Measurements from ENCODE around the gene DGKI. TPM values are rescaled to one million over a fixed set of nuclear protein-coding genes. Genes with fewer than 3 reads are reported as not detected.

DGKI gene
- total and polyA plus RNA-seq, 9 of the 15 experiments (the other 6 are each of a cell fraction or from before 2014, with no cell fraction given), result 0.11 to 0.54 (median 0.15) TPM; not detected in 5

DNA sequence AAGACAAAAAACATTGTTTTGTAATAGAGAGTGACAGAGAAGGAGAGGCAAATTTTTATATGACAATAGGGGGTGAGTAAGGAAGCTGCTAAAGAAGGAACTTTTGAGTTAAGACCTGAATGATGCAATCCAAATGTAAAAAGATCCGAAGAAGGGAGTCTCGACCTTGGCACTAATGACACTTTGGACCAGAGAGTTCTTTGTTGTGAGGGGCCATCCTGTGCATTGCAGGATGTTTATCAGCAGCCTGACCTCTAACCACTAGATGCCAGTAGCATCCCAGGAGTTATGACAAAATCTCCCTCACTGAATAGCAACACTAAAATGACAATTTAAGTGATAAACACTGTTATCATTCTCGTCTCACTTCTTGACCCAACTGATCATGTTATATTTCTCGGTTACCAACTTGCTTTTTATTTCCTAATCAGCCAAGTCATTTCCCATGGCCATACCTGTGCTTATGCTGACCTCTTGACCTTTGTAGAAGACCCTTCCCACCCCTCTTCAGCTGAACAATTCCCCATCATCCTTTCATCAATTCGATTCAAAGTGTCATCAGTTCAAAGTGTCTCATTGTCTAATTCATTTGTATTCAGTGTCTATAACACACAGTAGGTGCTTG, 30.0 kb downstream of the DGKI start (continued):
- TF ChIP-seq ZNF75A (CRISPR knock-in tag; IDR thresholded peaks at IDR 0.05), result no peak

DNA sequence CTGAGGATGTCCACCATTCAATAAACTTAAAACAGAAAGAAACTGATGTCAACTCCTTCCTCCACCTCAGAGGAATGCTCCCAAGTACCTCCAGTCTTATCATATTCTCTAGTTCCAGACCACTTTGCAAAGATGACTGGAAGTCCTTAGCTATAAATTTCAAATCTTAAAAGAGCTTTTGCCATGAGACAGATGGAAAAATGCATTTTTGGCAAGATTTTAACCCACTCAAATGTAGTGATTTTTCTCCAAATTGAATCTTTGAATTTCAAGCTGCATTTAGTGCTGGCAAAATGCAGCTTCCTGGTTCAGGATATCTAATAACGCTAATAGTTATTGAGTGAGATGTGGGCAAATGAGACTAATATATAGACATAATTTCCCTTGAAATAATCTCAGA, 33.2 kb downstream of the DGKI start:
- WGBS (ENCODE audit: insufficient coverage, low coverage, missing lambda C conversion rate), result 0% methylated on average over 1 of the region's 1 CpG
- TF ChIP-seq, protein P1, sequence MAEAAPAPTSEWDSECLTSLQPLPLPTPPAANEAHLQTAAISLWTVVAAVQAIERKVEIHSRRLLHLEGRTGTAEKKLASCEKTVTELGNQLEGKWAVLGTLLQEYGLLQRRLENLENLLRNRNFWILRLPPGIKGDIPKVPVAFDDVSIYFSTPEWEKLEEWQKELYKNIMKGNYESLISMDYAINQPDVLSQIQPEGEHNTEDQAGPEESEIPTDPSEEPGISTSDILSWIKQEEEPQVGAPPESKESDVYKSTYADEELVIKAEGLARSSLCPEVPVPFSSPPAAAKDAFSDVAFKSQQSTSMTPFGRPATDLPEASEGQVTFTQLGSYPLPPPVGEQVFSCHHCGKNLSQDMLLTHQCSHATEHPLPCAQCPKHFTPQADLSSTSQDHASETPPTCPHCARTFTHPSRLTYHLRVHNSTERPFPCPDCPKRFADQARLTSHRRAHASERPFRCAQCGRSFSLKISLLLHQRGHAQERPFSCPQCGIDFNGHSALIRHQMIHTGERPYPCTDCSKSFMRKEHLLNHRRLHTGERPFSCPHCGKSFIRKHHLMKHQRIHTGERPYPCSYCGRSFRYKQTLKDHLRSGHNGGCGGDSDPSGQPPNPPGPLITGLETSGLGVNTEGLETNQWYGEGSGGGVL (CRISPR knock-in tag; IDR thresholded peaks at IDR 0.05), result no peak
- TF ChIP-seq STAG1 (CRISPR knock-in tag; IDR thresholded peaks at IDR 0.05; ENCODE audit: borderline replicate concordance), result no peak
- TF ChIP-seq NCOA4 (IDR thresholded peaks at IDR 0.05; ENCODE audit: partially characterized antibody), result no peak
- no peak for TF ChIP-seq NFE2L1 (tag; IDR thresholded peaks at IDR 0.05; ENCODE audit: borderline replicate concordance, low read depth)
- TF ChIP-seq, protein P2, sequence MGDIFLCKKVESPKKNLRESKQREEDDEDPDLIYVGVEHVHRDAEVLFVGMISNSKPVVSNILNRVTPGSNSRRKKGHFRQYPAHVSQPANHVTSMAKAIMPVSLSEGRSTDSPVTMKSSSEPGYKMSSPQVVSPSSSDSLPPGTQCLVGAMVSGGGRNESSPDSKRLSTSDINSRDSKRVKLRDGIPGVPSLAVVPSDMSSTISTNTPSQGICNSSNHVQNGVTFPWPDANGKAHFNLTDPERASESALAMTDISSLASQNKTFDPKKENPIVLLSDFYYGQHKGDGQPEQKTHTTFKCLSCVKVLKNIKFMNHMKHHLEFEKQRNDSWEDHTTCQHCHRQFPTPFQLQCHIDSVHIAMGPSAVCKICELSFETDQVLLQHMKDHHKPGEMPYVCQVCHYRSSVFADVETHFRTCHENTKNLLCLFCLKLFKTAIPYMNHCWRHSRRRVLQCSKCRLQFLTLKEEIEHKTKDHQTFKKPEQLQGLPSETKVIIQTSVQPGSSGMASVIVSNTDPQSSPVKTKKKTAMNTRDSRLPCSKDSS (IDR thresholded peaks at IDR 0.05; ENCODE audit: low read depth, partially characterized antibody), result no peak
- TF ChIP-seq LCOR (CRISPR knock-in tag; IDR thresholded peaks at IDR 0.05), result no peak
- no peak for TF ChIP-seq NCOA2 (IDR thresholded peaks at IDR 0.05; ENCODE audit: partially characterized antibody in 2 of 2)

More for the DNA sequence above, 33.2 kb downstream of the DGKI start:
- Histone ChIP-seq H2AFZ (ENCODE audit: low read depth, low read length) (no peak overlapping the region), H3K27ac (ENCODE audit: extremely low read depth, low read depth, low read length) (no peak overlapping the region), H3K9me3 (replicated peaks; ENCODE audit: control insufficient read depth, insufficient read depth, low read depth, low read length) (no peaks in the 10 kb centered on the region), H3K36me3 (ENCODE audit: control insufficient read depth, insufficient read depth, low read length) (no peaks in the 10 kb centered on the region), H3K4me2 (ENCODE audit: insufficient read depth, low read length) (no peak overlapping the region), H3K4me3 (no peak overlapping the region), H4K20me1 (replicated peaks; ENCODE audit: control insufficient read depth, insufficient read depth, low read length) (no peaks in the 10 kb centered on the region), H3K79me2 (ENCODE audit: control insufficient read depth, insufficient read depth, low read length) (no peaks in the 10 kb centered on the region), H3K9me1 (ENCODE audit: control insufficient read depth, insufficient read depth, low read length) (no peaks in the 10 kb centered on the region), H3K9ac (ENCODE audit: insufficient read depth in 1 of 2, low read depth in 2 of 2, low read length in 2 of 2) (no peak overlapping the region), H3K27me3 (ENCODE audit: control insufficient read depth in 2 of 2, insufficient read depth in 2 of 2, low read length in 2 of 2) (no peaks in the 10 kb centered on the region; a peak in 1 of 5 replicates), H3K4me1 (replicated peaks in 1 of 2; ENCODE audit: control insufficient read depth in 2 of 2, insufficient read depth in 2 of 2, low read length in 2 of 2) (no peaks in the 10 kb centered on the region)
- no TSS peak for BruUV-seq (replicated peaks)
- in situ Hi-C loops (cut with MboI) (no loop called here), intact Hi-C loops (cut with micrococcal nuclease) (no loop called here)
- FAIRE-seq (no peak), ATAC-seq (no peak), DNase-seq (ENCODE audit: extremely low read depth in 1 of 4, low spot score in 3 of 4) (no peak)
- ChIA-PET CTCF (ENCODE audit: low intra/inter-chr PET ratio) (no interaction called here), POLR2A (no interaction called here)
